GM13977 (cell line): ENCODE measurements around the gene RASEF.

Experiments used
- DNase-seq: peaks from one replicate; pipeline ENCODE4 v3.0.0; 2012; ENCODE audit warnings: low spot score
- CTCF ChIP-seq: IDR thresholded peaks from 2 replicates; pipeline ENCODE4 v1.5.1; 2012; ENCODE audit warnings: mild to moderate bottlenecking, control low read depth; ENCODE audit not compliant: insufficient read depth; ENCODE audit errors: extremely low read depth, missing control alignments
- in situ Hi-C: fragments of 300-500 bp; cut with MboI; formaldehyde crosslinking; loops from one replicate; pipeline ENCODE4 v1.12.0; 2022; ENCODE audit warnings: low sequenced_read_pairs, low pct_unique_long_range_greater_than_20kb, mixed read lengths, inconsistent platforms; ENCODE audit not compliant: unreplicated experiment

Gene RASEF

GRCh38 chr9:83032065-83032625 lies 30.8 kb downstream of the RASEF start:
- no peak for TF ChIP-seq CTCF
- in situ Hi-C loops: no loop called here
- no peak for DNase-seq

- no peak for TF ChIP-seq CTCF
- in situ Hi-C loops: no loop called here
- no peak for DNase-seq
Observed at GRCh38 chr9:83030391-83031107, 32.4 kb downstream of the RASEF start.

- in situ Hi-C loops: no loop called here
- no peak for DNase-seq
- no peak for TF ChIP-seq CTCF
Observed at GRCh38 chr9:83029531-83030137, 33.3 kb downstream of the RASEF start.

GRCh38 chr9:83027153-83027891 lies 35.6 kb downstream of the RASEF start:
- in situ Hi-C loops: no loop called here
- DNase-seq: no peak
- no peak for TF ChIP-seq CTCF

- in situ Hi-C loops: no loop called here
- no peak for DNase-seq
- TF ChIP-seq CTCF: no peak
Observed at GRCh38 chr9:83024506-83025125, 38.3 kb downstream of the RASEF start.

GRCh38 chr9:83023151-83023550 lies 39.8 kb downstream of the RASEF start:
- TF ChIP-seq CTCF: no peak
- in situ Hi-C loops: no loop called here

More at GRCh38 chr9:83023151-83023550, 39.8 kb downstream of the RASEF start:
- no peak for DNase-seq
